ENCODE results near the gene PDE4D.

- no peak for TF ChIP-seq CREB1 (CRISPR knock-in tag; IDR thresholded peaks at IDR 0.05)
- no peak for TF ChIP-seq SP1 (CRISPR knock-in tag; conservative IDR thresholded peaks at IDR 0.05)
- TF ChIP-seq GABPB1 (CRISPR knock-in tag; IDR thresholded peaks at IDR 0.05) = no peak
- TF ChIP-seq NR2C2 (CRISPR knock-in tag; IDR thresholded peaks at IDR 0.05) = no peak
- no peak for TF ChIP-seq OVOL2 (CRISPR knock-in tag; IDR thresholded peaks at IDR 0.05; ENCODE audit: borderline replicate concordance)
- no peak for TF ChIP-seq SMAD4 (CRISPR knock-in tag; IDR thresholded peaks at IDR 0.05)
- peak; percentile 67 for TF ChIP-seq CTCF (IDR thresholded peaks at IDR 0.05)
- no peak for TF ChIP-seq ERG (CRISPR knock-in tag; IDR thresholded peaks at IDR 0.05)
- no peak for TF ChIP-seq SMAD3 (CRISPR knock-in tag; IDR thresholded peaks at IDR 0.05; ENCODE audit: borderline replicate concordance)
- TF ChIP-seq ZNF232 (CRISPR knock-in tag; IDR thresholded peaks at IDR 0.05) = no peak
- no peak for TF ChIP-seq USF1 (CRISPR knock-in tag; IDR thresholded peaks at IDR 0.05)
- no peak for TF ChIP-seq ATF2 (CRISPR knock-in tag; IDR thresholded peaks at IDR 0.05; ENCODE audit: borderline replicate concordance, low read depth)
- no peak for TF ChIP-seq MXD4 (CRISPR knock-in tag; IDR thresholded peaks at IDR 0.05; ENCODE audit: borderline replicate concordance)
- TF ChIP-seq ATF3 (CRISPR knock-in tag; conservative IDR thresholded peaks at IDR 0.05) = no peak
Observed at GRCh38 chr5:59496524-59497134, 396.9 kb downstream of the PDE4D start.
